Superior temporal gyrus (tissue), 1 donor: ENCODE results near the gene OTOA.
"Not testable (repeated sequence)": the region's sequence is repeated elsewhere in the genome, so short reads cannot be mapped to it uniquely, and the experiment has no call there.

Source experiments
- DNase-seq: peaks from one replicate; pipeline ENCODE4 v3.0.0-alpha.2; 2016; ENCODE audit errors: extremely low spot score

OTOA gene

GRCh38 chr16:21674456-21674855, 10.7 kb downstream of the OTOA start:
- not testable (repeated sequence) for DNase-seq

- not testable (repeated sequence) for DNase-seq
These were observed 16.9 kb downstream of the OTOA start for GRCh38 chr16:21680714-21681113.

DNA sequence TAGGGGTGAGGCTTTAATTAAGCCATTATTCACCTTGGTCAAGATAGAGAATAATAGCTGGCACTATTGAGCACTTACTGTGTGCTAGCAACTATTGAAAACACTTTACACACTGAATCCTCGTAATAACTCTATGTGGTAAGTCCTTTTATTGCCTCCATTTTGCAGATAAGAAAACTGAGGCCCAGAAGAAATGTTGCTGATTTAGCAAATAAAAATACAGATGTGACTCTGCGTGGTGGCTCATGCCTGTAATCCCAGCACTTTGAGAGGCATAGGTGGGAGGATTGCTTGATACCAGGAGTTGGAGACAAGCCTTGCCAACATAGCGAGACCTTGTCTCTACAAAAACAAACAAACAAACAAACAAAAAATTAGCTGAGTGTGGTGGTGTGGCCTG, 19.4 kb downstream of the OTOA start:
- DNase-seq = no peak

DNA sequence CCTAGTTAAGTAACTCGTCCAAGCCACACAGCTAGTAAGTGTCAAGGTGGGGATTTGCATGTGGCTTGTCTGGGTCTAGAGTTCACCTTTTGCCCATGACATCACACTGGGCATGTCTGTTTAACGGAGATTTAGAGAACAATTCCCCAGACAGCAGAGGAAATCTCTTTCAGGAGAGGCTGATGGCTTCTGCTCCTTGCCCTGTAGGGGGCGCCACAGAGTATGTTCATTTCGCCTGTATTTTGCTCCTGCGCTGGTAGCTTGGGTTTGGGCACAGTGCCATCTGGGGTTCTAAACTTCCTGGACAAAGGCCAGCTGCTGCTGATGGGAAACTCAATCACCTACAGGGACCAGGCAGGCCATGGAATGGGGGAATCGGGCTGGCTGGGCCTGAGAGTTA, 20.4 kb downstream of the OTOA start:
- no peak for DNase-seq

DNA sequence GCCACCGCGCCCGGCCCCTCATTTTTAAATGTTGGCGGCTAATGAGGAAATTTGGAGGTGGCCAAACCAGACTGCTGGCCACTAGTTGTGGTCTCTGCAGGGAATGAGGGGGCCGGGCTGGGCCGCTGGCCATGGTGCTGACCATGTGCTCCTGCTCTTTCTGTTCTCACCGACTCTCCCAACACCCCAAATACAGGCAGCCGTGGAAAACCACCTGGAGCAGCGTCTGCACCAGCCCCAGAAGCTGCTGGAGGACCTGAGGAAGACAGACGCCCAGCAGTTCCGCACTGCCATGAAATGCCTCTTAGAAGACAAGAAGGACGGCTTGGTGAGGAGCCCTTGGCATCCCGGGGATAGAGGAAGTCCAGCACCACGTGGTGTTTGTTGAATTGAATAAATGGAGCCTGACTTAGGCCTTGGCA, 21.3 kb downstream of the OTOA start:
- no peak for DNase-seq

DNA sequence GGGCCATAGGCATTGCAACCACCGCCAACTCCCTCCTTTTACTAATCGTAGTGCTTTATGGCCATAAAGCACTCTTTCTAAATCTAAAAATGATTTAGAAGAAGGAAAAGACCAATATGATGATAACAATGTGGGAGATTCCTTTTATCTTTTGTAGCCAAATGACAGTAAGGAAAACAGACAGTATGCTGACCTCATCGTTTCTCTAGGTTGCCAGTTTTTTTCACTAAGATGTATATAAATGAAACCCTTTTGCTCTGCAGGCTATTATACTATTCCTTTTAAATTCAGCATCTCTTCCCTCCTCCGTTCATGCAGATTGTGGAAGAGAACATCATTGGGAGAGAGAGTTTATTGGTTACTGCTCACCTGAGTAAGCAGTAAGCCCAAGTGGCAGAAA, 25.3 kb downstream of the OTOA start:
- no peak for DNase-seq

DNA sequence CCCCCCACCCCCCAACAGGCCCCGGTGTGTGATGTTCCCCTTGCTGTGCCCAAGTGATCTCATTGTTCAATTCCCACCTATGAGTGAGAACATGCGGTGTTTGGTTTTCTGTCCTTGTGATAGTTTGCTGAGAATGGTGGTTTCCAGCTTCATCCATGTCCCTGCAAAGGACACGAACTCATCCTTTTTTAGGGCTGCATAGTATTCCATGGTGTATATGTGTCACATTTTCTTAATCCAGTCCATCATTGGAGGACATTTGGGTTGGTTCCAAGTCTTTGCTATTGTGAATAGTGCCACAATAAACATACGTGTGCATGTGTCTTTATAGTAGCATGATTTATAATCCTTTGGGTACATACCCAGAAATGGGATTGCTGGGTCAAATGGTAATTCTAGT, 27.2 kb downstream of the OTOA start:
- not testable (repeated sequence) for DNase-seq

DNA sequence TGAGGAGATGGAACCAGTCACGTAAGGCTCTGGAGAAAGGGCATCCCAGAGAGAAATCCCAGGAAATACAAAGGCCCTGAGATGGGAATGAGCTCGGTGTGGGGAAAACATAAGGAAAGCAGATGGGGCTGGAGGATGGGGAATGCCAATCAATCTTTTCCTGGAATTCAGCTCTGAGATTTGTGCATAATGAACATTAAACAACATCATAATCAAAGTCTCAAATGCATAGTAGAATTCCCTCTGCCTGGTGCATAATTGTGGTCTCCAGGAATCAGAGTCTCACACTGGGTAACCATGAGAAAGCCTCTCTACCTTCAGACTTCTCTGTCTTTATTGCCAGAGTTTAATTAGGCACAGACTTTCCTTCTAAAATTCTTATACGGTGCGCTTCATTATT, 30.8 kb downstream of the OTOA start:
- no peak for DNase-seq

- no peak for DNase-seq
These were observed 33.3 kb downstream of the OTOA start for GRCh38 chr16:21697032-21697431.

GRCh38 chr16:21698169-21699032, 34.6 kb downstream of the OTOA start:
- DNase-seq = no peak

- no peak for DNase-seq
These were observed 37.5 kb downstream of the OTOA start for GRCh38 chr16:21701271-21701670.

- no peak for DNase-seq
These were observed 38.5 kb downstream of the OTOA start for GRCh38 chr16:21702276-21702675.

DNA sequence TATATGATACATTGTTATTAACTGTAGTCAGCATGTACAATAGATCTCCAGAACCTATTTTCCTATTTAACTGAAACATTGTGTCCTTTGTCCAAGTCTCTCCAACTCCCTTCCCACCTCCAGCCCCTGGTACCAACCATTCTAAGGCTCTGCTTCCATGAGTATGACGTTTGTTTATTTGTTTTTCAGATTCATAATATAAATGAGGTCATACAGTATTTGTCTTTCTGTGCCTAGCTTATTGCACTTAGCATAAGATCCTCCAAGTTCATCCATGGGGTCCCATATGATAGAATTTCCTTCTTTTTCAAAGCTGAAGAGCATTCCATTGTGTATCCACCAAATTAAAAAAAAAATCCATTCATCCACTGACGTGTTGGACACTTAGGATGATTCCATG, 39.4 kb downstream of the OTOA start:
- no peak for DNase-seq

- no peak for DNase-seq
These were observed 39.9 kb downstream of the OTOA start for GRCh38 chr16:21703589-21704174.

GRCh38 chr16:21704266-21704665, 40.5 kb downstream of the OTOA start:
- no peak for DNase-seq

GRCh38 chr16:21704733-21705132, 41.0 kb downstream of the OTOA start:
- no peak for DNase-seq

GRCh38 chr16:21708533-21709115, 44.9 kb downstream of the OTOA start:
- DNase-seq = peak; percentile 90

DNA sequence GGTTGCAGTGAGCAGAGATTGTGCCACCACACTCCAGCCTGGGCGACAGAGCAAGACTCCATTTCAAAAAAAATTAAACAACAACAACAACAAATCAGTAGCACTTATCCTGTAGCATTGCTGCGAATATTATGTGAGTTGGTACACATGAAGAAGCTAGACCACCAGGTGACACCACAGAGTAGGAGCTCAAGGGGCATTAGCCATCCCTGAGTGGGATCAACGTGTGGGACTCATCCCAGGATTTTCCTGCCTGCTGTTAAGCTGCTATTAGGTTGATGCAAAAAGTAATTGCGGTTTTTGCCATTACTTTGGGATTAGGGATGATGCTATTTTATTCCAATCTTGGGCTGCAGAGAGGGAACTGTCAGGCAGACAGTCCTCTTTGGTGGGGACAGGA, 47.2 kb downstream of the OTOA start:
- DNase-seq = no peak

GRCh38 chr16:21713549-21714368, 50.0 kb downstream of the OTOA start:
- no peak for DNase-seq

DNA sequence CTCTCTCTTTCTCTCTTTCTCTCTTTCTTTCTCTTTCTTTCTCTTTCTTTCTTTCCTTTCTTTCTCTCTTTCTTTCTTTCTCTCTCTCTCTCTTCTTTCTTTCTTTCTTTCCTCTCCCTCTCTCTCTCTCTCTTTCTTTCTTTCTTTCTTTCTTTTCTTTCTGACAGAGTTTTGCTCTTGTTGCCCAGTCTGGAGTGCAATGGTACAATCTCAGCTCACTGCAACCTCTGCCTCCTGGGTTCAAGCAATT, 50.5 kb downstream of the OTOA start:
- not testable (repeated sequence) for DNase-seq

- no peak for DNase-seq
These were observed 53.8 kb downstream of the OTOA start for GRCh38 chr16:21717608-21718007.

GRCh38 chr16:21719283-21719682, 55.5 kb downstream of the OTOA start:
- DNase-seq = no peak
